ENCODE measurements around the gene PRDX1. TPM values are rescaled to one million over a fixed set of nuclear protein-coding genes. Genes with fewer than 3 reads are reported as not detected.

The PRDX1 gene
- total RNA-seq, 1 experiment from 2014 or later, result 1,198 TPM

Other genes starting within 250 kb of the PRDX1 start
- 3.2 and 7.1 TPM in 2 replicates for gene HPDL, start 195.0 kb downstream of the PRDX1 start, total RNA-seq (2014; rRNA removed; shearing (Covaris generic); ENCODE audit: low replicate concordance)
- gene TOE1, start 181.7 kb downstream of the PRDX1 start, total RNA-seq (2014; rRNA removed; shearing (Covaris generic); ENCODE audit: low replicate concordance), result 6.6 and 21.9 TPM in 2 replicates
- 8.1 and 11.6 TPM in 2 replicates for gene MUTYH, start 181.4 kb downstream of the PRDX1 start, total RNA-seq (2014; rRNA removed; shearing (Covaris generic); ENCODE audit: low replicate concordance)
- gene TESK2, start 30.7 kb downstream of the PRDX1 start, total RNA-seq (2014; rRNA removed; shearing (Covaris generic); ENCODE audit: low replicate concordance), result 0.25 TPM in 1 of 2 replicates, not detected in the other
- gene CCDC163, start 21.8 kb downstream of the PRDX1 start, total RNA-seq (2014; rRNA removed; shearing (Covaris generic); ENCODE audit: low replicate concordance), result 0.16 and 0.67 TPM in 2 replicates
- 1.0 and 1.2 TPM in 2 replicates for gene MMACHC, start 21.6 kb downstream of the PRDX1 start, total RNA-seq (2014; rRNA removed; shearing (Covaris generic); ENCODE audit: low replicate concordance)
- gene AKR1A1, start 28.9 kb upstream of the PRDX1 start, total RNA-seq (2014; rRNA removed; shearing (Covaris generic); ENCODE audit: low replicate concordance), result 60.7 and 93.8 TPM in 2 replicates
- 32.2 and 50.9 TPM in 2 replicates for gene NASP, start 62.2 kb upstream of the PRDX1 start, total RNA-seq (2014; rRNA removed; shearing (Covaris generic); ENCODE audit: low replicate concordance)
- not detected in 2 replicates for gene CCDC17, start 102.2 kb upstream of the PRDX1 start, total RNA-seq (2014; rRNA removed; shearing (Covaris generic); ENCODE audit: low replicate concordance)
- gene GPBP1L1, start 164.6 kb upstream of the PRDX1 start, total RNA-seq (2014; rRNA removed; shearing (Covaris generic); ENCODE audit: low replicate concordance), result 126 and 254 TPM in 2 replicates
- 13.7 and 21.7 TPM in 2 replicates for gene TMEM69, start 166.3 kb upstream of the PRDX1 start, total RNA-seq (2014; rRNA removed; shearing (Covaris generic); ENCODE audit: low replicate concordance)
- 5.2 and 8.0 TPM in 2 replicates for gene IPP, start 228.8 kb upstream of the PRDX1 start, total RNA-seq (2014; rRNA removed; shearing (Covaris generic); ENCODE audit: low replicate concordance)